Mesothelial cell of epicardium (in vitro differentiated cells): ENCODE results near the gene BPNT1. TPM values are rescaled to one million over a fixed set of nuclear protein-coding genes. Genes with fewer than 3 reads are reported as not detected.
"Not testable (repeated sequence)": the region's sequence is repeated elsewhere in the genome, so short reads cannot be mapped to it uniquely, and the experiment has no call there.

Experiments used
- DNase-seq, 2 experiments: peaks; one replicate each; pipeline ENCODE4 v3.0.0; 2021; ENCODE audit warnings: low spot score in 2 of 2; ENCODE audit not compliant: unreplicated experiment in 2 of 2
- H3K27ac Mint-ChIP-seq: 2 replicates; pipeline ENCODE4 v1.8.0; 2021; ENCODE audit warnings: mixed read lengths
- H3K27me3 Mint-ChIP-seq: 2 replicates; pipeline ENCODE4 v1.8.0; 2021; ENCODE audit warnings: low read depth, mixed read lengths
- H3K36me3 Mint-ChIP-seq: 2 replicates; pipeline ENCODE4 v1.8.0; 2021; ENCODE audit warnings: mixed read lengths
- H3K4me1 Mint-ChIP-seq: 2 replicates; pipeline ENCODE4 v1.8.0; 2021; ENCODE audit warnings: mixed read lengths
- H3K4me3 Mint-ChIP-seq: 2 replicates; pipeline ENCODE4 v1.8.0; 2021; ENCODE audit warnings: mild to moderate bottlenecking, moderate library complexity, mixed read lengths
- H3K9me3 Mint-ChIP-seq: 2 replicates; pipeline ENCODE4 v1.8.0; 2021; ENCODE audit warnings: mixed read lengths
- total RNA-seq: library from RNA; stranded (reverse); gene quantifications from 3 replicates; pipeline ENCODE4 v1.2.1, GENCODE V29; 2021
- TF ChIP-seq, protein P1 (sequence below): fragments of 200-600 bp; sonication (generic); IDR thresholded peaks from one replicate; pipeline ENCODE4 v1.5.0; 2021; ENCODE audit warnings: antibody characterized with exemption; ENCODE audit not compliant: unreplicated experiment

Gene BPNT1
- total RNA-seq, 1 donor from 2014 or later, result 23.9 TPM

DNA sequence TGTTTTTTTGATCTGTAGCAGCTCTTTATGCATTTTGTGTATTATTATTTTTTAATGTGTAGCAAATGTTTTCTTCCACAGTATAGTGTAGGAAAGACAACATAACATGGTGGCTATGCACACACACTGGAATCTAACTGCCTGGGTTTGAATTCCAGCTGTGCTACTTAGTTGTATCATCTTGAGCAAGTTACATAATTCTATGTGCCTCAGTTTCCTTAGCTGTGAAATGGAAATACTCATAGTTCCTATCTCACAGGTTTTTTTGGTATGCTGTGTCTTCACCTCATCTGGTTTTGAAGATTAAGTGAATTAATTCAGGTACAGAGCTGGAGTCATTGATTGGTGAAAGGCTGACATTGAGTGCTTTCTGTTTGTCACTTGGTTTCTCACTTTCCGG lies 3.1 kb upstream of the BPNT1 start:
- Mint-ChIP-seq H3K27me3 (no peaks in the 10 kb centered on the region), H3K36me3 (peaks cover 4% of the 10 kb centered on the region), H3K4me1 (peaks cover 20% of the 10 kb centered on the region), H3K4me3 (no peak overlapping the region), H3K27ac (no peak overlapping the region), H3K9me3 (no peaks in the 10 kb centered on the region)
- DNase-seq, result no peak
- TF ChIP-seq, protein P1, sequence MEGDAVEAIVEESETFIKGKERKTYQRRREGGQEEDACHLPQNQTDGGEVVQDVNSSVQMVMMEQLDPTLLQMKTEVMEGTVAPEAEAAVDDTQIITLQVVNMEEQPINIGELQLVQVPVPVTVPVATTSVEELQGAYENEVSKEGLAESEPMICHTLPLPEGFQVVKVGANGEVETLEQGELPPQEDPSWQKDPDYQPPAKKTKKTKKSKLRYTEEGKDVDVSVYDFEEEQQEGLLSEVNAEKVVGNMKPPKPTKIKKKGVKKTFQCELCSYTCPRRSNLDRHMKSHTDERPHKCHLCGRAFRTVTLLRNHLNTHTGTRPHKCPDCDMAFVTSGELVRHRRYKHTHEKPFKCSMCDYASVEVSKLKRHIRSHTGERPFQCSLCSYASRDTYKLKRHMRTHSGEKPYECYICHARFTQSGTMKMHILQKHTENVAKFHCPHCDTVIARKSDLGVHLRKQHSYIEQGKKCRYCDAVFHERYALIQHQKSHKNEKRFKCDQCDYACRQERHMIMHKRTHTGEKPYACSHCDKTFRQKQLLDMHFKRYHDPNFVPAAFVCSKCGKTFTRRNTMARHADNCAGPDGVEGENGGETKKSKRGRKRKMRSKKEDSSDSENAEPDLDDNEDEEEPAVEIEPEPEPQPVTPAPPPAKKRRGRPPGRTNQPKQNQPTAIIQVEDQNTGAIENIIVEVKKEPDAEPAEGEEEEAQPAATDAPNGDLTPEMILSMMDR, result no peak

DNA sequence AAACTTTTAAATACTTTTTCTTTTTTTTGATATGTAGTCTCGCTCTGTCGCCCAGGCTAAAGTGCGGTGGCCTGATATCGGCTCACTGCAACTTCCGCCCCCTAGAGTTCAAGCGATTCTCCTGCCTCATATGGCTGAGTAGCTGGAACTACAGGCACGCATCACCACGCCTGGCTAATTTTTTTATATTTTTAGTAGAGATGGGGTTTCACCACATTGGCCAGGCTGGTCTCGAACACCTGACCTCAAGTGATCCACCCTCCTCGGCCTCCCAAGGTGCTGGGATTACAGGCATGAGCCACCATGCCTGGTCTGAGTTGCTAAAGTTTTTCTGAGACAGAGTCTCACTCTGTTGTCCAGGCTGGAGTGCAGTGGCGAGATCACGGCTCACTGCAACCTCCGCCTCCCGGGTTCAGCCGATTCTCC lies 3.3 kb downstream of the BPNT1 start:
- not testable (repeated sequence) for H3K9me3 Mint-ChIP-seq, H3K27ac Mint-ChIP-seq, DNase-seq, H3K4me1 Mint-ChIP-seq, H3K27me3 Mint-ChIP-seq, H3K4me3 Mint-ChIP-seq
- H3K36me3 Mint-ChIP-seq, result peaks cover 18% of the 10 kb centered on the region

DNA sequence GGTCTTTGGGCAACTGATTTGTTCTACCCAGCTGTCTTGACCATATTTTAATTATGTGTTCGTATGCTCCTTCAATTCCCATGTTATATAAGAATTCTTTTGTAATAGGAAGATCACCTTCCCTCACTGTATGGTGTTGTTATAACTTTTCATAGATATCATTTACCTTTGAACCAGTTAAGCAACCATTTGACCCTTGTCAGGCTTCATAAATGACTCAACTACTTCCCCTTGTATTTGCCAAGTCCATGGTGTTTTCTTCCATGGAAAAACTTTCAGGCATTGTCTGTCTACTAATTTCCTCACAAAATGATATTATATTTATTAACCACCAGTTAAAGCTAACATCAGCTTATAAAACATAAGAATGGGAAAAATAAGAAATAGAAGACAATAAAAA lies 5.1 kb downstream of the BPNT1 start:
- H3K27ac Mint-ChIP-seq, result no peak overlapping the region
- peaks cover 9% of the 10 kb centered on the region for H3K9me3 Mint-ChIP-seq
- H3K27me3 Mint-ChIP-seq, result no peaks in the 10 kb centered on the region
- H3K4me3 Mint-ChIP-seq, result no peak overlapping the region
- no peak for DNase-seq
- TF ChIP-seq, protein P1, result no peak
- H3K4me1 Mint-ChIP-seq, result peaks cover 2% of the 10 kb centered on the region
- peaks cover 30% of the 10 kb centered on the region for H3K36me3 Mint-ChIP-seq

DNA sequence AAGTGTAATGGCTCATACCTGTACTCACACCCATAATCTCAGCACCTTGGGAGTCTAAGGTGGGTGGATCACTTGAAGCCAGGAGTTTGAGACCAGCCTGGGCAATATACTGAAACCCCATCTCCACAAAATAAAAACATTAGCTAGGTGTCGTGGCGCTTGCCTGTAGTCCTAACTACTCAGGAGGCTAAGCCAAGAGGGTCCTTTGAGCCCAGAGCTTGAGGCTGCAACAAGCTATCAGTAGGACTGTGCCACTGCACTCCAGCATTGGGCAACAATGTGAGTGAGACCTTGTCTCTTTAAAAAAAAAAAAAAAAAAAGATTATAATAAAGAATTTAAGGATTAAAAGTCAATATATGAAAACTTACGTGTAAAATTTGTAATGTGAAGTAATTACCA lies 11.7 kb downstream of the BPNT1 start:
- TF ChIP-seq, protein P1, result no peak
- Mint-ChIP-seq H3K4me3 (no peak overlapping the region), H3K9me3 (peaks cover 9% of the 10 kb centered on the region), H3K27ac (no peak overlapping the region), H3K36me3 (peaks cover 44% of the 10 kb centered on the region), H3K27me3 (no peaks in the 10 kb centered on the region), H3K4me1 (no peaks in the 10 kb centered on the region)
- no peak for DNase-seq

DNA sequence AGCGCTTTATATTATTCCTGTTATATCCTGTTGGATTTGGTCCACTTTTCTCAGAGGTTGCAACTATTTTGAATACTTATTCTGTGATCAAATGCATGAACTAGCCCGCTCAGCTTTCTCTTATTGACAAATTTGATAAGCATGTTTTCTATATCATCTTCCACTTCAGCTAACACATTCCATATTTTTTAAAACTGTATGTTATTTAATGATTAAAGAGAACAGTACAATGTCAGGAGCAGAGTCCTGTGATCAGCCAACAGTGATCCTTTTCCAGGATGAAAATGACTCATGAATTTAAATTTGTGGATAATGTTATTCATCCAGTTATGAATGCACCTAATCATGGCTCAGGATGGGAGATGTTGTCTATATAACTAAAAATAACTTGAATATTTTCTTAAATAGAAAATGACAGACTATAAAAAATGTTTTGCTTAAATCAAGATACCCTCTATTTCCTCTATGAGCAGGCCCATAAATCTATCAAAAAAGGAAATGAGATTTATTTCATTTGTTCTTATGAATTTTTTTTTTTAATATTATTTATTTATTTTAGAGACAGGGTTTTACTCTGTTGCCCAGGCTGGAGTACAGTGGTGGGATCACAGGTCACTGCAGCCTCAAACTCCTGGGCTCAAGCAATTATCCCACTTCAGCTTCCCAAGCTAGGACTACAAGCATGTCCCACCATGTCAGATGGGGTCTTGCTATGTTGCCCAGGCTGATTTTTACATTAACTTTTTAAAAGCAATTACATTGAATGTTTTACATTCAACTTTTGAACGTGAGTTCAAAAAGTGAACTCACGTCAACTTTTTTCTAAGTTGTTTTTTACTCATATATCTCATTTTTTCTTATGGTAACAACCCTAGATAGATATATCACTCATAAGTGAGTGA lies 12.5 kb downstream of the BPNT1 start:
- H3K36me3 Mint-ChIP-seq, result peaks cover 47% of the 10 kb centered on the region
- H3K9me3 Mint-ChIP-seq, result peaks cover 9% of the 10 kb centered on the region
- H3K27me3 Mint-ChIP-seq, result no peaks in the 10 kb centered on the region
- no peak for DNase-seq
- TF ChIP-seq, protein P1, result no peak
- no peak overlapping the region for H3K4me3 Mint-ChIP-seq
- H3K4me1 Mint-ChIP-seq, result no peaks in the 10 kb centered on the region
- H3K27ac Mint-ChIP-seq, result no peak overlapping the region
